Astrocyte (in vitro differentiated cells and primary cell): ENCODE results near the gene SUCNR1. TPM values are rescaled to one million over a fixed set of nuclear protein-coding genes. Genes with fewer than 3 reads are reported as not detected.
"Not testable (repeated sequence)": the region's sequence is repeated elsewhere in the genome, so short reads cannot be mapped to it uniquely, and the experiment has no call there.

Experiments used
- DNase-seq: peaks from one replicate; pipeline ENCODE4 v3.0.0-alpha.2; 2010; ENCODE audit warnings: low read depth
- FAIRE-seq: peaks from 2 replicates; lab custom pipeline; 2011; peaks lifted over from hg19 to GRCh38; lab: Jason Lieb, UNC
- H2AFZ ChIP-seq: 2 replicates; pipeline ENCODE4 v1.6.0; 2012; ENCODE audit warnings: low read depth, low read length, inconsistent platforms
- H3K27ac ChIP-seq: 2 replicates; pipeline ENCODE4 v1.5.1; 2011; ENCODE audit warnings: low read depth, low read length, inconsistent platforms
- H3K27me3 ChIP-seq: 2 replicates; pipeline ENCODE4 v1.6.0; 2011; ENCODE audit warnings: low read length, inconsistent platforms; ENCODE audit not compliant: insufficient read depth
- H3K36me3 ChIP-seq: 2 replicates; pipeline ENCODE4 v1.5.1; 2011; ENCODE audit warnings: low read length, inconsistent platforms; ENCODE audit not compliant: insufficient read depth
- H3K4me1 ChIP-seq: 2 replicates; pipeline ENCODE4 v1.5.1; 2011; ENCODE audit warnings: low read length, inconsistent platforms; ENCODE audit not compliant: insufficient read depth
- H3K4me2 ChIP-seq: 2 replicates; pipeline ENCODE4 v1.6.0; 2012; ENCODE audit warnings: low read length, inconsistent platforms
- H3K4me3 ChIP-seq: 2 replicates; pipeline ENCODE4 v1.5.1; 2011; ENCODE audit warnings: low read depth, mild to moderate bottlenecking, low read length, inconsistent platforms; ENCODE audit not compliant: insufficient read depth
- H3K79me2 ChIP-seq: 2 replicates; pipeline ENCODE4 v1.6.0; 2012; ENCODE audit warnings: mild to moderate bottlenecking, low read length, inconsistent platforms; ENCODE audit not compliant: insufficient read depth
- H3K9ac ChIP-seq: 2 replicates; pipeline ENCODE4 v1.6.0; 2012; ENCODE audit warnings: mild to moderate bottlenecking, low read length, inconsistent platforms
- H3K9me3 ChIP-seq: 2 replicates; pipeline ENCODE4 v1.5.1; 2012; ENCODE audit warnings: low read depth, mild to moderate bottlenecking, low read length, inconsistent platforms; ENCODE audit not compliant: insufficient read depth
- H4K20me1 ChIP-seq: 2 replicates; pipeline ENCODE4 v1.6.0; 2012; ENCODE audit warnings: low read length, inconsistent platforms; ENCODE audit not compliant: insufficient read depth
- H3K27ac Mint-ChIP-seq: one replicate; pipeline ENCODE4 v1.8.0; 2021; ENCODE audit warnings: mild to moderate bottlenecking, mixed read lengths; ENCODE audit not compliant: unreplicated experiment
- H3K27me3 Mint-ChIP-seq: one replicate; pipeline ENCODE4 v1.8.0; 2021; ENCODE audit warnings: low read depth, mixed read lengths; ENCODE audit not compliant: unreplicated experiment
- H3K36me3 Mint-ChIP-seq: one replicate; pipeline ENCODE4 v1.8.0; 2021; ENCODE audit warnings: low read depth, mixed read lengths; ENCODE audit not compliant: unreplicated experiment
- H3K4me1 Mint-ChIP-seq: one replicate; pipeline ENCODE4 v1.8.0; 2021; ENCODE audit warnings: low read depth, mixed read lengths; ENCODE audit not compliant: unreplicated experiment
- H3K4me3 Mint-ChIP-seq: one replicate; pipeline ENCODE4 v1.8.0; 2021; ENCODE audit warnings: mild to moderate bottlenecking, moderate library complexity, mixed read lengths; ENCODE audit not compliant: unreplicated experiment
- H3K9me3 Mint-ChIP-seq: one replicate; pipeline ENCODE4 v1.8.0; 2021; ENCODE audit warnings: mild to moderate bottlenecking, mixed read lengths; ENCODE audit not compliant: unreplicated experiment
- CTCF ChIP-seq: IDR thresholded peaks from 2 replicates; pipeline ENCODE4 v1.5.1; 2011; ENCODE audit warnings: low read depth, mild to moderate bottlenecking, inconsistent platforms, low read length, moderate library complexity; ENCODE audit not compliant: insufficient read depth
- EZH2 ChIP-seq: IDR thresholded peaks from 2 replicates; pipeline ENCODE4 v1.6.1; 2012; ENCODE audit warnings: mild to moderate bottlenecking, low read length, inconsistent platforms; ENCODE audit not compliant: insufficient read depth
- total RNA-seq: library from RNA; stranded (reverse); gene quantifications from 2 replicates; pipeline ENCODE4 v1.2.1, GENCODE V29; 2021

Gene SUCNR1
- total RNA-seq, 1 donor from 2014 or later = not detected

GRCh38 chr3:151881137-151881536 is 7.7 kb downstream of the SUCNR1 start:
- no peak overlapping the region for H3K4me3 ChIP-seq
- no peak overlapping the region for H3K9ac ChIP-seq
- Mint-ChIP-seq H3K27me3 (peaks cover 2% of the 10 kb centered on the region), H3K27ac (no peak overlapping the region), H3K4me1 (peaks cover 4% of the 10 kb centered on the region), H3K36me3 (no peaks in the 10 kb centered on the region), H3K9me3 (no peaks in the 10 kb centered on the region), H3K4me3 (no peak overlapping the region)
- H3K36me3 ChIP-seq = no peaks in the 10 kb centered on the region
- TF ChIP-seq EZH2 = no peak
- TF ChIP-seq CTCF = no peak
- no peaks in the 10 kb centered on the region for H3K79me2 ChIP-seq
- FAIRE-seq (no peak), DNase-seq (no peak)
- no peak overlapping the region for H3K27ac ChIP-seq
- H3K27me3 ChIP-seq = no peaks in the 10 kb centered on the region
- H2AFZ ChIP-seq = no peak overlapping the region
- H3K9me3 ChIP-seq = no peaks in the 10 kb centered on the region
- H4K20me1 ChIP-seq = no peaks in the 10 kb centered on the region
- H3K4me2 ChIP-seq = no peak overlapping the region
- no peaks in the 10 kb centered on the region for H3K4me1 ChIP-seq

- H3K79me2 ChIP-seq, FAIRE-seq, H3K4me1 Mint-ChIP-seq, H4K20me1 ChIP-seq, H3K27me3 Mint-ChIP-seq, H2AFZ ChIP-seq, H3K36me3 Mint-ChIP-seq, H3K4me3 ChIP-seq, H3K4me2 ChIP-seq, H3K36me3 ChIP-seq, DNase-seq, H3K9me3 Mint-ChIP-seq, H3K4me3 Mint-ChIP-seq, H3K4me1 ChIP-seq, H3K9me3 ChIP-seq, H3K27me3 ChIP-seq, H3K9ac ChIP-seq, H3K27ac Mint-ChIP-seq, H3K27ac ChIP-seq: not testable (repeated sequence)
These were observed 12.0 kb downstream of the SUCNR1 start for GRCh38 chr3:151885397-151885796.

GRCh38 chr3:151887450-151888211 is 14.2 kb downstream of the SUCNR1 start:
- not testable (repeated sequence) for H3K27me3 Mint-ChIP-seq, H3K9me3 Mint-ChIP-seq, H3K4me2 ChIP-seq, H3K4me1 ChIP-seq, H3K4me3 ChIP-seq, H3K4me3 Mint-ChIP-seq, H3K4me1 Mint-ChIP-seq, H2AFZ ChIP-seq, H3K27me3 ChIP-seq, H4K20me1 ChIP-seq, FAIRE-seq, H3K36me3 Mint-ChIP-seq, H3K27ac ChIP-seq, H3K36me3 ChIP-seq, H3K79me2 ChIP-seq, H3K27ac Mint-ChIP-seq, H3K9ac ChIP-seq, H3K9me3 ChIP-seq, DNase-seq
